Peyer's patch (tissue), 4 donors: Measurements from ENCODE around the gene SLC4A11. TPM values are rescaled to one million over a fixed set of nuclear protein-coding genes. Genes with fewer than 3 reads are reported as not detected.

ENCODE experiments used
- DNase-seq, 3 donors: peaks; one replicate each; pipeline ENCODE4 v3.0.0-alpha.2; 2017 to 2019
- H3K27ac ChIP-seq, 4 donors: fragments of 200-600 bp; sonication (generic); one replicate each; pipeline ENCODE4 v1.5.1; 2016 to 2019
- H3K27me3 ChIP-seq, 2 donors: fragments of 200-600 bp; sonication (generic); one replicate each; pipeline ENCODE4 v1.5.1; 2019
- H3K36me3 ChIP-seq, 3 donors: fragments of 200-600 bp; sonication (generic); one replicate each; pipeline ENCODE4 v1.5.1; 2016 to 2019
- H3K4me1 ChIP-seq, 4 donors: fragments of 200-600 bp; sonication (generic); one replicate each; pipeline ENCODE4 v1.5.1; 2016 to 2019
- H3K4me3 ChIP-seq, 4 donors: fragments of 200-600 bp; sonication (generic); 1 replicate in 3 of 4; 2 replicates in 1 of 4; pipeline ENCODE4 v1.5.1; 2016 to 2019; ENCODE audit warnings: mild to moderate bottlenecking in 1 of 4
- H3K9me3 ChIP-seq, 4 donors: fragments of 200-600 bp; sonication (generic); one replicate each; pipeline ENCODE4 v1.5.1; 2016 to 2019; ENCODE audit warnings: mild to moderate bottlenecking in 1 of 4
- POLR2A ChIP-seq, 2 donors: fragments of 450-650 bp; IDR thresholded peaks; one replicate each; pipeline ENCODE4 v1.5.1; 2017; ENCODE audit warnings: antibody characterized with exemption in 2 of 2, mild to moderate bottlenecking in 2 of 2, moderate library complexity in 2 of 2
- total RNA-seq, 4 donors: library from RNA; depleted of rRNA; stranded (reverse); fragments of >200 nt; gene quantifications; one replicate each; pipeline ENCODE4 v1.1.0, GENCODE V29; 2016
- TF ChIP-seq, protein P1 (sequence below), 6 experiments: fragments of 450-650 bp in 4 of 6; fragments of 200-600 bp in 2 of 6; sonication (generic) in 1 of 6; IDR thresholded peaks; one replicate each; pipeline ENCODE4 v1.5.1; 2017 to 2019; ENCODE audit warnings: antibody characterized with exemption in 6 of 6, mild to moderate bottlenecking in 3 of 6, moderate library complexity in 1 of 6

Gene SLC4A11
- total RNA-seq, 4 donors from 2014 or later = 0.54 to 1.1 (median 0.70) TPM; not detected in 1

DNA sequence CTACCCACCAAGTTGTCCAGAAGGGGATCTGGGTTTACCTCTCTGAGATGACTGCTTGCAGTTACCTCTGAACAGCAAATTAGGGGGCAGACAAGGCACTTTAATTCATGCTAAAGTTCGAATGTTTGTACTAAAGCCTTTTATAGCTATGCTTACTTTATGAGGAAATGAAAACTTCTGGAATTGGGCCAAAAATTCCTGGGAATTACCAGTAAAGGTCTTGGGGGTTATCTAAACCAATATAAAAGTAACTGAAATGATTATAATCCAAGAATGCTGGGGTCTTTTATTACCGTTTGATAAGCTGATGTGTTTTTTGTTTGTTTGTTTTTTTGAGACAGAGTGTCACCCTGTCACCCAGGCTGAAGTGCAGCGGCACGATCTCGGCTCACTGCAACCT lies 57.7 kb downstream of the SLC4A11 start:
- no peaks in the 10 kb centered on the region for H3K36me3 ChIP-seq
- no peaks in the 10 kb centered on the region for H3K4me1 ChIP-seq
- H3K27ac ChIP-seq = no peak overlapping the region
- no peaks in the 10 kb centered on the region for H3K9me3 ChIP-seq
- no peaks in the 10 kb centered on the region for H3K27me3 ChIP-seq
- H3K4me3 ChIP-seq = no peak overlapping the region
- DNase-seq = no peak
- TF ChIP-seq, protein P1, sequence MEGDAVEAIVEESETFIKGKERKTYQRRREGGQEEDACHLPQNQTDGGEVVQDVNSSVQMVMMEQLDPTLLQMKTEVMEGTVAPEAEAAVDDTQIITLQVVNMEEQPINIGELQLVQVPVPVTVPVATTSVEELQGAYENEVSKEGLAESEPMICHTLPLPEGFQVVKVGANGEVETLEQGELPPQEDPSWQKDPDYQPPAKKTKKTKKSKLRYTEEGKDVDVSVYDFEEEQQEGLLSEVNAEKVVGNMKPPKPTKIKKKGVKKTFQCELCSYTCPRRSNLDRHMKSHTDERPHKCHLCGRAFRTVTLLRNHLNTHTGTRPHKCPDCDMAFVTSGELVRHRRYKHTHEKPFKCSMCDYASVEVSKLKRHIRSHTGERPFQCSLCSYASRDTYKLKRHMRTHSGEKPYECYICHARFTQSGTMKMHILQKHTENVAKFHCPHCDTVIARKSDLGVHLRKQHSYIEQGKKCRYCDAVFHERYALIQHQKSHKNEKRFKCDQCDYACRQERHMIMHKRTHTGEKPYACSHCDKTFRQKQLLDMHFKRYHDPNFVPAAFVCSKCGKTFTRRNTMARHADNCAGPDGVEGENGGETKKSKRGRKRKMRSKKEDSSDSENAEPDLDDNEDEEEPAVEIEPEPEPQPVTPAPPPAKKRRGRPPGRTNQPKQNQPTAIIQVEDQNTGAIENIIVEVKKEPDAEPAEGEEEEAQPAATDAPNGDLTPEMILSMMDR (IDR thresholded peaks at IDR 0.05) = no peak
- TF ChIP-seq POLR2A (IDR thresholded peaks at IDR 0.05) = no peak

DNA sequence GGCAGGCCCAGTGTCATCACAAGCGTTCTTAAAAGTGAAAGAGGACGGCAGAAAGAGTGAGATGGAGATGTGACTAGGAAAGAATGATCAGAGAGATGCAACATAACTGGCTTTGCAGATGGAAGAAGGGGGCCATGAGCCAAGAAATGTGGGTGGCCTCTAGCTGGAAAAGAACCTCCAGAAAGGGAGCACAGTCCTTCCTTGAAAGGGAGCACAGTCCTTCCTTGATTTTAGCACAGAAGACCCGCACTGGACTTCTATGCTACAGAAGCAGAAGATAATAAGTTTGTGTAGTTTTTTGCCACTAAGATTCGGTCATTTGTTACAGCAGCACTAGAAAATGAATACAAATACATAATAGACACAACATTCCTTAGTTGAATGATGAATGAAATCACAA lies 58.7 kb downstream of the SLC4A11 start:
- Histone ChIP-seq H3K9me3 (no peaks in the 10 kb centered on the region), H3K27ac (no peak overlapping the region), H3K4me3 (no peak overlapping the region), H3K27me3 (no peaks in the 10 kb centered on the region), H3K4me1 (no peaks in the 10 kb centered on the region), H3K36me3 (no peaks in the 10 kb centered on the region)
- no peak for DNase-seq
- no peak for TF ChIP-seq POLR2A (IDR thresholded peaks at IDR 0.05)
- TF ChIP-seq, protein P1 (IDR thresholded peaks at IDR 0.05) = no peak

DNA sequence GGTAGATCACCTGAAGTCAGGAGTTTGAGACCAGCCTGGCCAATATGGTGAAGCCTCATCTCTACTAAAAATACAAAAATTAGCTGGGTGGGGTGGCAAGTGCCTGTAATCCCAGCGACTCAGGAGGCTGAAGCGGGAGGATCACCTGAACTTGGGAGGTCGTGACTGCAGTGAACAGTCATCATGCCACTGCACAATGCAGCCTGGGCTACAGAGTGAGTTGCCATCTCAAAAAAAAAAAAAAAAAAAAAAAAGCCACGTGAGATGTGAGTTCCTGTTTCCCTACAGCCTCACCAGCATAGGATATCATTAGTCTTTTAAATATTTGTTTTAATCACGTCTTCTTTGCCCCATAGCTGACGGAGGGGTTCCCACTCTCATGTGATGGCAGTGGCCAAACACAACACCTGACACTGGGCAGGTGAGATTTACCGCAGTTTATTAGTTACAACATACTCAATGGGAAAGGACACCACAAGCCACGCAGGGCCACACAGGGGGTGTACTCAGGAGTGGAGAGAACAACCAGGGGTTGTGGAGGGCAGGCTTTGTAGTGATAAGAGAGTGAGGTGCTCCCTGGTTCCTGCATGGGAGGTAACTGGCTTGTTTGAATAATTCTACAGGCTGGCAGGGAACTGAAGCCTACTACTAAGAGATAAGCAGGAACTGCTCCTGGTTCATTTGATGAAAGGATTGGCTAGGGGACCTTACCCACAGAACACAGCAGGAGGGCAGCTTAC lies 61.1 kb downstream of the SLC4A11 start:
- TF ChIP-seq POLR2A (IDR thresholded peaks at IDR 0.05) = no peak
- TF ChIP-seq, protein P1 (IDR thresholded peaks at IDR 0.05) = no peak
- DNase-seq = no peak
- no peak overlapping the region for H3K27ac ChIP-seq
- no peaks in the 10 kb centered on the region for H3K27me3 ChIP-seq
- H3K36me3 ChIP-seq = no peaks in the 10 kb centered on the region
- H3K9me3 ChIP-seq = no peaks in the 10 kb centered on the region
- H3K4me3 ChIP-seq = no peak overlapping the region
- H3K4me1 ChIP-seq = peaks cover 0 to 9% (median under 1%) of the 10 kb centered on the region in 4 donors

Other genes starting within 250 kb of the SLC4A11 start
- not detected for gene GNRH2, start 195.6 kb downstream of the SLC4A11 start, total RNA-seq
- 10 to 100 TPM; 34.5 to 43.6 (median 43.1) TPM for gene MRPS26, start 193.1 kb downstream of the SLC4A11 start, total RNA-seq
- gene OXT, start 167.6 kb downstream of the SLC4A11 start, total RNA-seq = 1 to 10 TPM in 1 of 4 donors, not detected in 3; 9.3 TPM
- 1 to 10 TPM in 1 of 4 donors, not detected in 3; 5.8 TPM for gene AVP, start 154.5 kb downstream of the SLC4A11 start, total RNA-seq
- 10 to 100 TPM; 19.0 to 24.3 (median 24.2) TPM for gene FASTKD5, start 79.3 kb downstream of the SLC4A11 start, total RNA-seq
- 10 to 100 TPM in 1 of 4 donors, 1 to 10 TPM in 3; 5.0 to 17.7 (median 7.1) TPM for gene UBOX5, start 79.3 kb downstream of the SLC4A11 start, total RNA-seq
- 10 to 100 TPM; 24.3 to 38.4 (median 33.8) TPM for gene LZTS3, start 65.6 kb downstream of the SLC4A11 start, total RNA-seq
- 100 to 1,000 TPM in 2 of 4 donors, 10 to 100 TPM in 2; 72.9 to 111 (median 92.5) TPM for gene DDRGK1, start 34.5 kb downstream of the SLC4A11 start, total RNA-seq
- 10 to 100 TPM; 35.7 to 76.7 (median 51.8) TPM for gene ITPA, start 29.7 kb downstream of the SLC4A11 start, total RNA-seq
- gene DNAAF9, start 168.5 kb upstream of the SLC4A11 start, total RNA-seq = 10 to 100 TPM in 2 of 4 donors, 1 to 10 TPM in 2; 6.5 to 12.1 (median 9.1) TPM
- 10 to 100 TPM; 14.9 to 99.5 (median 54.9) TPM for gene ATRN, start 231.8 kb upstream of the SLC4A11 start, total RNA-seq